Body of pancreas (tissue), 4 donors: ENCODE measurements around the gene MDN1. TPM values are rescaled to one million over a fixed set of nuclear protein-coding genes. Genes with fewer than 3 reads are reported as not detected.
"Not testable (repeated sequence)": the region's sequence is repeated elsewhere in the genome, so short reads cannot be mapped to it uniquely, and the experiment has no call there.

Experiments
- ATAC-seq: fragments of 150-250 bp; one replicate; pipeline ENCODE4 v1.9.1; 2016
- DNase-seq, 4 donors: peaks; one replicate each; pipeline ENCODE4 v3.0.0-alpha.2; 2019
- H3K27ac ChIP-seq, 4 donors: fragments of 200-600 bp; sonication (generic); 1 replicate in 3 of 4; 2 replicates in 1 of 4; pipeline versions ENCODE4 v1.5.1 to v1.6.1; 2016 to 2019; ENCODE audit warnings: mild to moderate bottlenecking in 1 of 4, mixed read lengths in 1 of 4, moderate library complexity in 1 of 4
- H3K27me3 ChIP-seq, 2 donors: fragments of 200-600 bp; sonication (generic); one replicate each; pipeline ENCODE4 v1.6.0; 2016; ENCODE audit warnings: mild to moderate bottlenecking in 1 of 2
- H3K36me3 ChIP-seq, 2 donors: fragments of 200-600 bp; sonication (generic); replicated peaks in 1 of 2; 2 replicates each; pipeline ENCODE4 v1.5.1; 2016; ENCODE audit warnings: low read depth in 2 of 2; ENCODE audit not compliant: insufficient read depth in 1 of 2
- H3K4me1 ChIP-seq: fragments of 200-600 bp; sonication (generic); one replicate; pipeline ENCODE4 v1.6.0; 2016
- H3K4me3 ChIP-seq, 2 donors: fragments of 200-600 bp; sonication (generic); 1 replicate in 1 of 2; 2 replicates in 1 of 2; pipeline ENCODE4 v1.5.1; 2016 to 2019
- H3K9me3 ChIP-seq, 3 donors: fragments of 200-600 bp; sonication (generic); 1 replicate in 2 of 3; 2 replicates in 1 of 3; pipeline ENCODE4 v1.5.1; 2016
- POLR2A ChIP-seq, 3 donors: fragments of 450-650 bp; IDR thresholded peaks; one replicate each; pipeline ENCODE4 v1.6.1; 2016; ENCODE audit warnings: antibody characterized with exemption in 3 of 3, mild to moderate bottlenecking in 2 of 3
- WGBS, 2 donors: methylation state at CpG; one replicate each; pipeline ENCODE4 v1.1.5; 2017; 5-methylcytosine and 5-hydroxymethylcytosine counted together
- intact Hi-C: fragments of 100-400 bp; cut with DNase I; formaldehyde crosslinking; loops from one replicate; pipeline ENCODE4 v1.15.1; 2023
- total RNA-seq, 2 donors: library from RNA; depleted of rRNA; stranded (reverse); fragments of >200 nt; gene quantifications; one replicate each; pipeline ENCODE4 v1.1.0, GENCODE V29; 2016
- TF ChIP-seq, protein P1 (sequence below), 7 experiments: fragments of 450-650 bp in 4 of 7; fragments of 200-600 bp in 3 of 7; sonication (generic) in 3 of 7; IDR thresholded peaks; one replicate each; pipeline ENCODE4 v1.5.1; 2016 to 2019; ENCODE audit warnings: antibody characterized with exemption in 7 of 7

MDN1 gene
- total RNA-seq, 2 donors from 2014 or later = 17.9 to 26.7 TPM

GRCh38 chr6:89830170-89830809, 10.7 kb upstream of the MDN1 start:
- WGBS, 2 donors = 7 to 8% methylated on average over 15 of the region's 15 CpGs
- Histone ChIP-seq H3K9me3 (no peaks in the 10 kb centered on the region), H3K4me3 (peak overlapping the region; percentile 57 to 91), H3K27me3 (no peaks in the 10 kb centered on the region), H3K36me3 (no peaks in the 10 kb centered on the region), H3K4me1 (peaks cover 12% of the 10 kb centered on the region), H3K27ac (peak overlapping the region; percentile 41 to 90 (median 72))
- intact Hi-C loops = no loop called here
- DNase-seq (no peak), ATAC-seq (no peak)
- TF ChIP-seq, protein P1, sequence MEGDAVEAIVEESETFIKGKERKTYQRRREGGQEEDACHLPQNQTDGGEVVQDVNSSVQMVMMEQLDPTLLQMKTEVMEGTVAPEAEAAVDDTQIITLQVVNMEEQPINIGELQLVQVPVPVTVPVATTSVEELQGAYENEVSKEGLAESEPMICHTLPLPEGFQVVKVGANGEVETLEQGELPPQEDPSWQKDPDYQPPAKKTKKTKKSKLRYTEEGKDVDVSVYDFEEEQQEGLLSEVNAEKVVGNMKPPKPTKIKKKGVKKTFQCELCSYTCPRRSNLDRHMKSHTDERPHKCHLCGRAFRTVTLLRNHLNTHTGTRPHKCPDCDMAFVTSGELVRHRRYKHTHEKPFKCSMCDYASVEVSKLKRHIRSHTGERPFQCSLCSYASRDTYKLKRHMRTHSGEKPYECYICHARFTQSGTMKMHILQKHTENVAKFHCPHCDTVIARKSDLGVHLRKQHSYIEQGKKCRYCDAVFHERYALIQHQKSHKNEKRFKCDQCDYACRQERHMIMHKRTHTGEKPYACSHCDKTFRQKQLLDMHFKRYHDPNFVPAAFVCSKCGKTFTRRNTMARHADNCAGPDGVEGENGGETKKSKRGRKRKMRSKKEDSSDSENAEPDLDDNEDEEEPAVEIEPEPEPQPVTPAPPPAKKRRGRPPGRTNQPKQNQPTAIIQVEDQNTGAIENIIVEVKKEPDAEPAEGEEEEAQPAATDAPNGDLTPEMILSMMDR (IDR thresholded peaks at IDR 0.05) = no peak
- TF ChIP-seq POLR2A (IDR thresholded peaks at IDR 0.05) = no peak

DNA sequence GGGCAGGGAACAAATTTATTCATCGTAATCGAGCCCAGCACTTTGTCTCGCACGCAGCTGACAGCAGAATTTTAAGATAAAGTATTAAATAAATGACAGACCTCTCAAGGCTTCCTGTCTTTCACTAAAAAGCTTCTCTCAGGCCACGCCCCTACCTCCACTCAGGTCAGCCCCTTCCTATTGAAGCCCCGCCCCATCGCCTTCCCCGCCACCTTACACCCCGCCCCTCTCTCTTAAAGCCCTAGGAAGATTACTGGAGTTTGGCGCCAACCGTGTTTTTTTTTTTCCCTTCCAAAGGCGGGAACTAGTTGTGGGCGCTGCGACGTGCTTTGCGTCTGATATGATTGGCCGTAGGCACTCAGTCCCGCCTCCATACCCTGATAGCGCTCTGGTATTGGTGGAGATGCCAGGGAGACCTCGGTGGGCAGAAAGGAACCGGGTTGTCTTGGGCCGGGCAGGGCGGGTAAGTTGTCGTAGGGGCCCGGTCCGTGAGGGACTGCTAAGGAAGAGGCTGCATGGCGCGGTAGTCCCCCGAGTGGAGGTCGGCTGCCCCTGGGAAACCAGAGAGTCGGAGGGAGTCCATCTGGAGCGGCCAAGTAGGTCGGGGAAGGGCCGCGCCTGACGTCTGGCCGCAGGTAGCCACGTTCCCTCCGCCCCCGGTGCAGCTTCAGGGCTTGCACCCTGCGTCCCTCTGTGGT, 10.0 kb upstream of the MDN1 start, which contains the start of gene CASP8AP2:
Gene CASP8AP2 (plus strand): TSS at position 409 of the 698 bp plus-strand sequence.
- intact Hi-C loops = no loop called here

GRCh38 chr6:89828988-89829471, 9.4 kb upstream of the MDN1 start:
- H3K27me3 ChIP-seq = no peaks in the 10 kb centered on the region
- ATAC-seq (peak; percentile 24), DNase-seq (peak in 1 of 4 donors; percentile 20)
- H3K36me3 ChIP-seq = no peaks in the 10 kb centered on the region
- H3K4me3 ChIP-seq = peak overlapping the region; percentile 45 to 91
- peak overlapping the region; percentile 72 to 90 (median 80) for H3K27ac ChIP-seq
- WGBS, 2 donors = 3 to 4% methylated on average over 18 of the region's 18 CpGs
- intact Hi-C loops = no loop called here
- no peaks in the 10 kb centered on the region for H3K9me3 ChIP-seq
- no peak for TF ChIP-seq POLR2A (IDR thresholded peaks at IDR 0.05)
- peaks cover 12% of the 10 kb centered on the region for H3K4me1 ChIP-seq

More for the DNA sequence above, 10.0 kb upstream of the MDN1 start, which contains the start of gene CASP8AP2:
- WGBS, 2 donors = 0% methylated on average over 20 to 41 of the region's 41 CpGs
- Histone ChIP-seq H3K9me3 (no peaks in the 10 kb centered on the region), H3K4me3 (peak within 1 kb of the TSS; percentile 57 to 91), H3K4me1 (peaks cover 12% of the 10 kb centered on the region), H3K36me3 (no peaks in the 10 kb centered on the region), H3K27me3 (no peaks in the 10 kb centered on the region), H3K27ac (peak within 1 kb of the TSS; percentile 72 to 90 (median 80))
- TF ChIP-seq POLR2A (IDR thresholded peaks at IDR 0.05) = peak; percentile 24 to 68 (median 57)
- TF ChIP-seq, protein P1 (IDR thresholded peaks at IDR 0.05) = no peak
- ATAC-seq (peak; percentile 99), DNase-seq (peak; percentile 96 to 98 (median 97))

DNA sequence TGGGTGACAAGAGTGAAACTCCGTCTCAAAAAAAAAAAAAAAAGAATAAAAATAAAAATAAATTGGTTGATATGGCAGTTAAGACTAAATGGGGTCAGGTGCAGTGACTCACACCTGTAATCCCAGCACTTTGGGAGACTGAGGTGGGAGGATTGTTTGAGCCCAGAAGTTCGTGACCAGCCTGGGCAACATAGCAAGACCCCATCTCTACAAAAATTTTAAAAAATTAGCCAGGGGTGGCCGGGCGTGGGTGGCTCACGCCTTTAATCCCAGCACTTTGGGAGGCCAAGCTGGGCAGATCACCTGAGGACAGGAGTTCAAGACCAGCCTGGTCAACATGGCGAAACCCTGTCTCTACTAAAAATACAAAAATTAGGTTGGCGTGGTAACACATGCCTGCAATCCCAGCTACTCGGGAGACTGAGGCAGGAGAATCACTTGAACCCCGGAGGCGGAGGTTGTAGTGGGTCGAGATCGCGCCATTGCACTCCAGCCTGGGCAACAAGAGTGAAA, 8.9 kb upstream of the MDN1 start:
- H3K9me3 ChIP-seq, intact Hi-C loops, H3K36me3 ChIP-seq, H3K27me3 ChIP-seq, ATAC-seq, DNase-seq: not testable (repeated sequence)
- 53 to 64% methylated on average over 13 of the region's 13 CpGs for whole genome bisulfite sequencing, 2 donors
- Histone ChIP-seq H3K4me3 (peak overlapping the region; percentile 45 to 91), H3K4me1 (peaks cover 12% of the 10 kb centered on the region), H3K27ac (peak overlapping the region in 3 of 4 donors; percentile 74 to 90 (median 86))

DNA sequence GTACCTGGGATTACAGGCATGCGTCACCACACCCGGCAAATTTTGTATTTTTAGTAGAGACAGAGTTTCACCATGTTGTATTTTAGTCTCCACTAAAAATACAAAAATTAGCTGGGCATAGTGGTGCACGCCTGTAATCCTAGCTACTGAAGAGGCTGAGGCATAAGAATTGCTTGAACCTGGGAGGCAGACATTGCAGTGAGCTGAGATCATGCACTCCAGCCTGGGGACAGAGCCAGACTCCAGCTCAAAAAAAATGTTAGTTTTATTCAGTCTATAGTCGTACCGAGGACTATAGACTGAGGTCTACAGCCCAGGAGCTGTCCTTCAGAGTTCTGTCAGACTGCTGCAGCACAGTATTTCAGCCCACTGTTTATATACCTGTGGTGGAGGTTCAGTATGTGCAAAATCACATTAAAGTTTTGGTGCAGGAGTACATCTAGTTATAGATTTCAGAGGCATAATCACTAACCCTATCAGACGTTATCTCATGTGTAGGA, 6.5 kb upstream of the MDN1 start:
- H3K27ac ChIP-seq = no peak overlapping the region
- no peaks in the 10 kb centered on the region for H3K9me3 ChIP-seq
- no peaks in the 10 kb centered on the region for H3K27me3 ChIP-seq
- H3K4me3 ChIP-seq = no peak overlapping the region
- no peak for TF ChIP-seq POLR2A (IDR thresholded peaks at IDR 0.05)
- TF ChIP-seq, protein P1 (IDR thresholded peaks at IDR 0.05) = no peak
- 80 to 83% methylated on average over 6 of the region's 6 CpGs for WGBS, 2 donors
- ATAC-seq (no peak), DNase-seq (no peak)
- intact Hi-C loops = no loop called here
- peaks cover 12% of the 10 kb centered on the region for H3K4me1 ChIP-seq
- no peaks in the 10 kb centered on the region for H3K36me3 ChIP-seq
